C4-2B (cell line): Measurements from ENCODE around the gene ANKS1B.

Experiments used
- ZFX ChIP-seq: fragments of 450-650 bp; IDR thresholded peaks from 2 replicates; pipeline ENCODE4 v1.6.1; 2017
- TF ChIP-seq, protein P1 (sequence below): fragments of 450-650 bp; conservative IDR thresholded peaks from 2 replicates; pipeline ENCODE4 v1.5.1; 2017; ENCODE audit warnings: mild to moderate bottlenecking

- TF ChIP-seq, protein P1, sequence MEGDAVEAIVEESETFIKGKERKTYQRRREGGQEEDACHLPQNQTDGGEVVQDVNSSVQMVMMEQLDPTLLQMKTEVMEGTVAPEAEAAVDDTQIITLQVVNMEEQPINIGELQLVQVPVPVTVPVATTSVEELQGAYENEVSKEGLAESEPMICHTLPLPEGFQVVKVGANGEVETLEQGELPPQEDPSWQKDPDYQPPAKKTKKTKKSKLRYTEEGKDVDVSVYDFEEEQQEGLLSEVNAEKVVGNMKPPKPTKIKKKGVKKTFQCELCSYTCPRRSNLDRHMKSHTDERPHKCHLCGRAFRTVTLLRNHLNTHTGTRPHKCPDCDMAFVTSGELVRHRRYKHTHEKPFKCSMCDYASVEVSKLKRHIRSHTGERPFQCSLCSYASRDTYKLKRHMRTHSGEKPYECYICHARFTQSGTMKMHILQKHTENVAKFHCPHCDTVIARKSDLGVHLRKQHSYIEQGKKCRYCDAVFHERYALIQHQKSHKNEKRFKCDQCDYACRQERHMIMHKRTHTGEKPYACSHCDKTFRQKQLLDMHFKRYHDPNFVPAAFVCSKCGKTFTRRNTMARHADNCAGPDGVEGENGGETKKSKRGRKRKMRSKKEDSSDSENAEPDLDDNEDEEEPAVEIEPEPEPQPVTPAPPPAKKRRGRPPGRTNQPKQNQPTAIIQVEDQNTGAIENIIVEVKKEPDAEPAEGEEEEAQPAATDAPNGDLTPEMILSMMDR: no peak
- TF ChIP-seq ZFX: no peak
These were observed 1240.1 kb downstream of the ANKS1B start for GRCh38 chr12:98744680-98745079.
